CD4-positive, alpha-beta T cell treated with Interleukin-21 for 1 hour (primary cell): ENCODE data around the gene SH3PXD2B.
"Not testable (repeated sequence)": the region's sequence is repeated elsewhere in the genome, so short reads cannot be mapped to it uniquely, and the experiment has no call there.

ENCODE experiments used
- DNase-seq: peaks from one replicate; pipeline ENCODE4 v3.0.0-alpha.2; 2020

The SH3PXD2B gene

GRCh38 chr5:172396220-172396619, 58.1 kb downstream of the SH3PXD2B start:
- DNase-seq = no peak

DNA sequence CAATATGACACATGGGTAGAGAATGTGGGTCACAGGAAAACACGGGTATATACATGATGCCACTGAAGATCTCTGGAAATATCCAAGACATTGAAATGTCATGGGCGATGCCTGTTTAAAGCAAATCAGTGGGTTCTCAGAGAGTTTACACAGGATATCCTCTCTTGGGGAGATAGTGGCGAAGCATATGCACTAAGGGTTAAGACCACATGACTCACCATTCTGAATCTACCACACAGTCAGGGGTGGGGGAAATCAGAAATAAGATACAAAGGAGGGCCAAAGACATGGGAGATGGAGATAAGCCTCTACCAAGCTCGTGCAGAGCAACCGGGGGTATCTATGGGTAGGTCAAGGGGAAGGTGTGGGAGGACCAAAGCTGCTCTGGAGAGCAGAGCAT, 58.8 kb downstream of the SH3PXD2B start:
- no peak for DNase-seq

GRCh38 chr5:172389578-172390112, 64.7 kb downstream of the SH3PXD2B start:
- no peak for DNase-seq

DNA sequence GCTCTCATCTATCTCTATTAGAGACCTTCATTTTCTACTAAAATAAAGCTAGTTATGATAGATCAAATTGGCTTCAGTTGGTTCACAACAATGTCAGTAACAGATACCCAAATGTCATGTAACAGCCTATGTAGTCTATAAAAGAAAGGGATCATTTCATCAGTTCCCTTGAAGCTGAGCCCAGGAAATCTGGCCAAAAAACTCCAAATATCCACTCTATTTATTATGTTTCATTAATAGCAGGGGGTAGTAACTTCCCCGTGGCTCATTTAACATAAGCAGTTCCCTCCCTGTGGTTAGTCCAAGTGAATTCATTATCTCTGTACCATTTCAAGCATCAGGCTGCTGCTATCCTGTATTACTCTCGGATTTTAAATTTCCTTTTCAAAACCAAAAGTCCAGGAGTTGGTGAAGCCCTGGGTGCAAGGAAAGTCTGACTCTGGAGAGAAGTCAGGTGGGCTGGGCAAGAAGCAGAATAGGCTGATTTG, 66.0 kb downstream of the SH3PXD2B start:
- no peak for DNase-seq

DNA sequence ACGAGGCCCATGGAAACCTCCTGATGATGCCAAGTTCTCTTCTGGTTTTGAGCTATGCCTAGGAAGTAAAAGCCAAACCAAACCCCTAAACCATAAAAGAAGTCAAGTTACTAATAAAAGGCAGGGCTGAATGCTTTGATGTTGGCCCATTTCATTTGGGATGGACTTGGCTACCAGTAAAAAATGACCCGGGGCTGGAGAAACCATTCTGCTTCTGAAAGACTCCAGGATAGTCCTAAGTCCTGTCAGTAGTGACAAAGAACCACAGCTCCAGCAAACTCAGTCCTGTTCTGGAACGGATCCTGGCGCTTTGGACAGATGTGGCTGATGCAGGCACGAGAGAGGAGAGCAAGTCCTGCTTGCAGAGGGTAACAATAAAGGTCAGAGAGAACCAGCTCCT, 68.6 kb downstream of the SH3PXD2B start:
- DNase-seq = no peak

- no peak for DNase-seq
Observed at GRCh38 chr5:172385010-172385563, 69.2 kb downstream of the SH3PXD2B start.

DNA sequence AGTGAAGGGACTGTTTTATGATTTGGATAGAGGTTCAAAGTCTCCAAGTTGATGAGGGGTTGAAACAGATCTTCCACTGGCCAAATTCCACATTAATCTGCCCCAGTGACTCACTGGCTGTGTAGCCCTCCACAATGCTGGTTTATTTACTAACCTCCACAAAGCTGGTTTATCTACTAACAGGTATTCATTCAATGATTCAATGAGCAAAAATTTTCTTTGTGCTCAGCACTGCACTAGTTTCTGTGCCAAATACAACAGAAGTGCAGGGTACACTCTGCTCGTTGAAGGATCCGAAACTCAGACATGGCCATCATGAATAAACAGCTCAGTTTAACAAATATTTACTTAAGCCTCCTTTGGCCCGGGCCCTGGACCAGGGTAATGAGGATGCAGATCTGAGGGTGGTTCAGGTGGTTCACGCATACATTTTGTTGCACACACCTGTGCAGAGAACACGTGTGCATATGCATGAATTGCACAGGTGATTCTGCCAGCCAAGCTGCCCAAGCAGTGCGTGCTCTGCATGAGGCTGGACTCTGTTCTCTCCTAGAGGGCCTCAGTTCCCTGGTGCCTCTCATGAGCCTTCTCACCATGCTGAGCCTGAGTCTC, 71.0 kb downstream of the SH3PXD2B start:
- no peak for DNase-seq

- no peak for DNase-seq
Observed at GRCh38 chr5:172380987-172381643, 73.2 kb downstream of the SH3PXD2B start.

GRCh38 chr5:172380301-172380986, 73.9 kb downstream of the SH3PXD2B start:
- no peak for DNase-seq

DNA sequence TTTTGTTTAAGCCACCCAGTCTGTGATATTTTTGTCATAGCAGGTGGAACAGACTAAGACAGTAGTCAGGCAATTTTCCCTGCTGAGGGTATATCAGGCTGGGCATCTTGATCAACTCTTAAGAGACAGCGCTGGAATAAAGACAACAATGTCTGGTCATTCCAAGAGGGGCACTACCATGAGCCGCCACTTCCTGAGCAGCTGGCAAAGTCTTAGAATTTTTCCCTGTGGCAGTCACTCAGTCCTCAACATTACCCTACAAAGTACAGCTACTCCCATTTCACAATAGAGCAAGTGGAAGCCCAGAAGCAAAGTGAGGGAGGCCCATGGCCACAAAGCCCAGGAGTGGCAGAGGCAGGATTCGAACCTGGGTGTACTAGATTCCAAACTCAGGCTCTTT, 74.8 kb downstream of the SH3PXD2B start:
- DNase-seq = no peak

DNA sequence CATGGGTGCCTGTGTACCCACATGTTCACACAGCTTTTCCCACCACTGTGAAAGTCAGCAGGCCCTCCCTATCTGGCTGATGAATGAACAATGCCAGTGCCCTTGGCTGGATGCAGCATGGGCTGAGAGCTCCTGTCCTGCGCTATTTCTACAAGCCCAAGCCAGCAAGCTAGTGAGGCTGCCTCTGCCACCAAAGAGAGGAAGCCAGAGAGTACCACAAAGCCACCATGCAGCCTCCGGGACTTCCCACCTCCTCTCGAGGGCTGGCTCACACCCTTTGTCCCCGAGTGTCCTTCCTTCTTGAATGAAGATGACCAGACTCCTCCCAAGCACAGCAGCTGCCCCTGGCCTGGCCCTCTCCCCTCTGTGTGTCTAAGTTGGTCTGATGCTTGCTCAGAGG, 76.5 kb downstream of the SH3PXD2B start:
- no peak for DNase-seq

GRCh38 chr5:172377438-172377837, 76.9 kb downstream of the SH3PXD2B start:
- DNase-seq = no peak

DNA sequence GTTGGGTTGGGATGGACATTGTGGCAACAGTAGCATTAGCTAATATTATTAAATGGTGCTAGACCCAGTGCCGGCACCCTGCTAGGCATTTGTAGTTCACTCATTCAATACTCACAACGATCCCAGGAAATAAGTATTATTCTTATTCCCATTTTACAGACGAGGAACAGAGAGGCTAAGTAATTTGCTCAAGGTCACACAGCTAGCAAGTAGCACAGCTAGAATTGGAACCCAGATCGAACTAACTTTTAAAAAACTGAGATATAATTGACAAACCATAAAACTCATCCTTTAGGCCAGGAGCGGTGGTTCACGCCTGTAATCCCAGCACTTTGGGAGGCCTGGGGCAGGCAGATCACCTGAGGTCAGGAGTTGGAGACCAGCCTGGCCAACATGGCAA, 79.5 kb downstream of the SH3PXD2B start:
- no peak for DNase-seq

DNA sequence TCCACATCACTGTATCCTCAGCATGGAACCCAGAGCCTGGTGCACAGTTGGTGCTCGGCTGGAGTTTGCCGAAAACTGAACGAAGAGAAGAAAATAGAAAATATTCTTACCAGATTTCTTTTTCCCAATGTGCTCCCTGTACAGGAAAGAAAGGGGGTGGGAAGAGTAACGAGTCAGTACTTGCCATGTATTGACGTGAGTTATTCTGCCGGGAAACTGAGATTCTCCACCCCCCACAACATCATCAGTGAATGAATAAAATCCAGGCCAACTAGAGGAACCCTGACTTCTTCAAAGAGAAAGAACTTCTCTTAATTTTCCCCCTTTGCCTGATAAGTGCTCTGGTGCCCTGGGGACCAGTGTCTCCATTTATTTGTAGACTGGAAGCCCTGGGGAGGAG, 80.6 kb downstream of the SH3PXD2B start:
- no peak for DNase-seq

DNA sequence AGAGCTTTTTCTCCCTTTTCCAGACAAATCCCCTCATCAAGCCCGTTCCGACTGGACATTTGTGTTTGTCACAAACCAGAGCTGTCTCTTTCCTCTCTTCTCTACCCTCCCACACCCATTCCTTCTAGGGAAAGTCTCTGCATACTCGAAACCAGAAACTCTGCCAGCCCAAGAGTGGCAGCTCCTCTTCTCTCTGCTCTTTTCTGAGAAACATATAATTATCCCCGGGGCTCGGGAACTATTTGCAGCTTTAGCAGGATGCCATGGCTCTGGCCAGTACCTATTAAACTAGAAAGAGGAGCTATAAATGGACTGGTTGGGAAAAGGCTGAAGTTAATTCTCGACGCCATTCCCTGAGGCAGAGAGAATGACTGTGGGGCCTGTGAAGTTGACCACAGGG, 82.6 kb downstream of the SH3PXD2B start:
- DNase-seq = no peak

- peak; percentile 6 for DNase-seq
Observed at GRCh38 chr5:172370648-172371545, 83.4 kb downstream of the SH3PXD2B start.

DNA sequence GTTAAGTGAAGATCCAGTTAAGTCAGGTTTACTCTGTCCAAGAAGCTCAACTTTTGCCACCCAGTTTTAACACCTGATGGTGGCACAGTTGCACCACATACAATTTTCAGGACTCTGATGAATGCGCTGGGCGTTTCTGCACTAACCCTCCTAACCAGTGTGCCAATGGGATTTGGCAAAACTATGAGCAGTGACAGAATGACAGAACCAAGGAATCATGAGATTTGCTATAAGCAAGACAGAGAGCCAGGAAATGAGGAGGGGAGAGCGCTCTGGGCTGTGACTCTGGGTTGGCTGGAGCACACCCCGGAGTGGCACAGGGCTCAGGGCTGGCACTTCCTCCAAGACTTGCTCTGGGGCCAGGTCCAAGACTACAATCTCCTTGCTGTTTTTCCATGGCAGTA, 84.1 kb downstream of the SH3PXD2B start:
- no peak for DNase-seq

- not testable (repeated sequence) for DNase-seq
Observed at GRCh38 chr5:172368699-172369098, 85.6 kb downstream of the SH3PXD2B start.

GRCh38 chr5:172365948-172366608, 88.2 kb downstream of the SH3PXD2B start:
- no peak for DNase-seq

DNA sequence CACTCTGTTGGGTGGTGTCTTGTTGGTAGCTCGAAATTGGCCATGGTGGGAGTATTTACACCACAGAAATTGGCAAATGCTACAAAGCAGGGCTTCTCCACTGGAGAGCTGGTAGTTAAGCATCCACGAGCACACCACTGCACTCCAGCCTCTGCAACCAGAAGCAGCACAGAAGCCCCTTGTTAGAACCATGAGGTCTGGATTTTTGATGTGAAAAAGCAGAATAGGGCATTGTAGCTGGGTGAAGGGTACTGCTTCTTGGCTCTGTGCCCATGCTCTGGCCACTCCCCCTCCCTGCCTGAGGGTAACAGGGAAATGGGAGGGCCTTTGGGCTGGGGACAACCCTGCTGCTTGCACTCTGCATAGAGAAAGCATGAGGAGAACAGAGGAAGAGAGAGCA, 89.6 kb downstream of the SH3PXD2B start:
- DNase-seq = no peak

- no peak for DNase-seq
Observed at GRCh38 chr5:172362755-172363154, 91.6 kb downstream of the SH3PXD2B start.
